HG02885 (cell line): ENCODE measurements around the gene AFF1.

Experiments used
- ATAC-seq: cut with Tn5 transposase; IDR thresholded peaks from one replicate; pipeline ENCODE4 v1.9.1; 2021; ENCODE audit warnings: mild to moderate bottlenecking; ENCODE audit not compliant: unreplicated experiment, poor library complexity

The AFF1 gene

DNA sequence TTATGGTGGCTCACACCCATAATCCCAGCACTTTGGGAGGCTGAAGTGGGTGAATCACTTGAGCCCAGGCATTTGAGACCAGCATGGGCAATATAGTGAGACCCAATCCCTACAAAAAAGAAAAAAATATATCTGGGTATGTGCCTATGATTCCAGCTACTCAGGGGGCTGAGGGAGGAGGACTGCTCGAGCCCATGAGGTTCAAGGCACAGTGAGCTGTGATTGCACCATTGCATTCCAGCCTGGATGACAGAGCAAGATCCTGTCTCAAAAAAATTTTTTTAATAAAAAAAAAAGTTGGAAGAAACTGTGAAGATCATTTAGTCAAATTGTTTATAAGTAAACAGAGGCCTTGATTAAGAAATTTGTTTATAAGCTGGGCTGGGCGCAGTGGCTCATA lies 246.0 kb downstream of the AFF1 start:
- ATAC-seq = no peak

- ATAC-seq = no peak
Observed at GRCh38 chr4:87185146-87185870, 250.5 kb downstream of the AFF1 start.

DNA sequence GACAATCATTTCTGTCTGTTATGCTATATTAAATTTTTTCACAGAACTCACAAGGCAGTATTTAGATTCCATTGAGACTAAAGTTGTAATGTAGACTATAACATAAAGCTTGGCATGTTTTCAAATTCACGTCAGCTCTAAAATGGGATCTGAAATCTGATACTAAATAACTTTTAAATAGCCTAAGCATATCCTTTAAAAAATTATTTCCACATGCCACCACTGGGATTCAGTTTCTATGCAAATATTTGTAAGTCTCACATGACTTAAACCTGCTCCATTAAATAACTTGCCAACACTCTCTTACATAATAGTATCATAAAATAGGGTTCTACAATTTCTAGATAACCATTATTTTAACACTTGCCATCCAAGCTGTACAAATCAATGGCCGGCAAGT lies 253.2 kb downstream of the AFF1 start:
- no peak for ATAC-seq

DNA sequence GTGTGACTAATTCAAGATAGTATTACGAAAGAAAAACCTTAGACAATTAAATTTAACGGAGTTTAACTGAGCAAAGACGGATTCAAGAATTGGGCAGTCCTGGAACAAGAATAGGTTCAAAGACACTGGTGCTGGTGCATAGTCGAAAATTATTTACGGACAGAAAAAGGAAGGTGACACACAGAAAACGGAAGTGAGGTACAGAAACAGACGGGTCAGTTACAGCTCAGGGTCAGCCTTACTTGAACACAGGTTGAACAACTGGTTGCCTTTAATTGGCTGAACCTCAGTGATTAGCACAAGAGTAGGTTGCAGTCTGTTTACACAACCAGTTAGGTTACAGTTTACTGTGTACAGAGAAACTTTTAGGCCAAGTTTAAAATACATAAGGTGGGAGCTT lies 254.1 kb downstream of the AFF1 start:
- ATAC-seq = no peak
